A549 (cell line): ENCODE data around the gene ZNF628. TPM values are rescaled to one million over a fixed set of nuclear protein-coding genes. Genes with fewer than 3 reads are reported as not detected.

Experiments
- ATAC-seq, 2 experiments: fragments of 200-7000 bp in 1 of 2; fragments of >200 bp in 1 of 2; cut with Nextera tagmentation in 1 of 2; cut with Tn5 transposase in 1 of 2; 3 replicates each; pipeline versions ENCODE4 v1.8.0 to v1.9.1; 2018 to 2020; ENCODE audit warnings: mild to moderate bottlenecking in 1 of 2, moderate library complexity in 1 of 2
- CTCF ChIA-PET: fragments of 300-600 bp; sonication (Branson Sonifier 250); formaldehyde crosslinking; extraction: SDS; loops from one replicate; lab custom pipeline; 2021; ENCODE audit warnings: antibody characterized with exemption, inconsistent platforms; lab: Yijun Ruan, JAX
- POLR2A ChIA-PET: fragments of 350-600 bp; formaldehyde crosslinking; extraction: SDS; loops from one replicate; lab custom pipeline; 2021; ENCODE audit warnings: antibody characterized with exemption, inconsistent platforms; lab: Yijun Ruan, JAX
- DNase-seq, 2 experiments: peaks; one replicate each; pipeline versions ENCODE4 v3.0.0 to v3.0.0-alpha.2; 2011 to 2016; ENCODE audit warnings: low read depth in 1 of 2, low spot score in 1 of 2
- FAIRE-seq: peaks from 2 replicates; lab custom pipeline; 2011; peaks lifted over from hg19 to GRCh38; lab: Jason Lieb, UNC
- H3K27ac ChIP-seq, 2 experiments: fragments of >200 bp; sonication (Bioruptor Twin); formaldehyde crosslinking; 3 replicates each; pipeline ENCODE4 v1.5.1; 2016 to 2017
- H3K4me1 ChIP-seq: fragments of >200 bp; sonication (Bioruptor Twin); formaldehyde crosslinking; 3 replicates; pipeline ENCODE4 v1.6.1; 2016
- H3K4me2 ChIP-seq: fragments of >200 bp; sonication (Bioruptor Twin); formaldehyde crosslinking; 3 replicates; pipeline ENCODE4 v1.6.1; 2016
- H3K4me3 ChIP-seq: fragments of >200 bp; sonication (Bioruptor Twin); formaldehyde crosslinking; 3 replicates; pipeline ENCODE4 v1.5.1; 2016
- H3K9me3 ChIP-seq: fragments of >200 bp; sonication (Bioruptor Twin); formaldehyde crosslinking; 3 replicates; pipeline ENCODE4 v1.6.1; 2016
- ATOH8 ChIP-seq: fragments of 250-450 bp; sonication (Bioruptor Pico); IDR thresholded peaks from 2 replicates; pipeline ENCODE4 v1.5.0; 2020; ENCODE audit warnings: low read depth, mild to moderate bottlenecking, moderate library complexity
- CHD2 ChIP-seq: fragments of 150-350 bp; IDR thresholded peaks from 2 replicates; pipeline ENCODE4 v1.6.1; 2014; ENCODE audit warnings: low read length; ENCODE audit not compliant: partially characterized antibody
- ELK1 ChIP-seq: fragments of 150-350 bp; IDR thresholded peaks from 2 replicates; pipeline ENCODE4 v1.6.1; 2014; ENCODE audit warnings: low read depth, mild to moderate bottlenecking, low read length
- EP300 ChIP-seq, 2 experiments: fragments of >200 bp; sonication (Bioruptor Twin); formaldehyde crosslinking; IDR thresholded peaks; 2 replicates in 1 of 2; 3 replicates in 1 of 2; pipeline ENCODE4 v1.6.1; 2016 to 2017
- HMGXB4 ChIP-seq: fragments of 250-450 bp; sonication (Bioruptor Pico); IDR thresholded peaks from 2 replicates; pipeline ENCODE4 v1.5.0; 2021; ENCODE audit warnings: mild to moderate bottlenecking, moderate library complexity, borderline replicate concordance
- HOXB5 ChIP-seq: fragments of 250-450 bp; sonication (Bioruptor Pico); IDR thresholded peaks from 2 replicates; pipeline ENCODE4 v1.5.0; 2020; ENCODE audit warnings: mild to moderate bottlenecking, moderate library complexity
- JUN ChIP-seq, 2 experiments: fragments of >200 bp; sonication (Bioruptor Twin); formaldehyde crosslinking; IDR thresholded peaks; 2 replicates in 1 of 2; 3 replicates in 1 of 2; pipeline ENCODE4 v1.6.1; 2016 to 2017
- MAX ChIP-seq: IDR thresholded peaks from 2 replicates; pipeline ENCODE4 v1.6.1; 2012
- NR3C1 ChIP-seq: fragments of >200 bp; sonication (Bioruptor Twin); formaldehyde crosslinking; IDR thresholded peaks from 3 replicates; pipeline ENCODE4 v1.6.1; 2017
- PBX3 ChIP-seq: IDR thresholded peaks from 2 replicates; pipeline ENCODE4 v1.6.1; 2012
- PHF8 ChIP-seq: fragments of 200-600 bp; sonication (generic); IDR thresholded peaks from 2 replicates; pipeline ENCODE4 v1.6.1; 2016; ENCODE audit warnings: low read depth, mild to moderate bottlenecking, antibody characterized with exemption, moderate library complexity, borderline replicate concordance
- POLR2A ChIP-seq: IDR thresholded peaks from 2 replicates; pipeline ENCODE4 v1.6.1; 2012; ENCODE audit warnings: mild to moderate bottlenecking, low read length
- POLR2AphosphoS2 ChIP-seq: conservative IDR thresholded peaks from 2 replicates; pipeline ENCODE4 v1.6.1; 2012; ENCODE audit warnings: low read length, improper control_type of control experiment, inconsistent platforms
- RAD21 ChIP-seq, 2 experiments: fragments of >200 bp in 1 of 2; sonication (Bioruptor Twin) in 1 of 2; formaldehyde crosslinking in 1 of 2; IDR thresholded peaks in 1 of 2; conservative IDR thresholded peaks in 1 of 2; 2 replicates in 1 of 2; 3 replicates in 1 of 2; pipeline ENCODE4 v1.6.1; 2012 to 2018; ENCODE audit warnings: inconsistent platforms in 1 of 2
- RCOR1 ChIP-seq: fragments of 150-350 bp; IDR thresholded peaks from 2 replicates; pipeline ENCODE4 v1.6.1; 2014; ENCODE audit warnings: antibody characterized with exemption, low read length, low read depth
- SREBF2 ChIP-seq: fragments of 450-650 bp; IDR thresholded peaks from 2 replicates; pipeline ENCODE4 v1.6.1; 2014; ENCODE audit warnings: mild to moderate bottlenecking, moderate library complexity
- TP53 ChIP-seq: fragments of 250-450 bp; sonication (Bioruptor Pico); IDR thresholded peaks from 2 replicates; pipeline ENCODE4 v1.5.0; 2021; ENCODE audit warnings: mild to moderate bottlenecking, moderate library complexity
- USF2 ChIP-seq: fragments of 450-650 bp; IDR thresholded peaks from 2 replicates; pipeline ENCODE4 v1.6.1; 2014; ENCODE audit warnings: antibody characterized with exemption
- ZC3H11A ChIP-seq: fragments of 450-650 bp; IDR thresholded peaks from 2 replicates; pipeline ENCODE4 v1.6.1; 2014; ENCODE audit warnings: antibody characterized with exemption, mild to moderate bottlenecking
- ZFP36 ChIP-seq: fragments of 450-650 bp; IDR thresholded peaks from 2 replicates; pipeline ENCODE4 v1.6.1; 2014; ENCODE audit warnings: borderline replicate concordance; ENCODE audit not compliant: partially characterized antibody
- WGBS: methylation state at CpG from one replicate; pipeline ENCODE4 v1.1.6; 2017; ENCODE audit errors: missing lambda C conversion rate; 5-methylcytosine and 5-hydroxymethylcytosine counted together
- polyA plus RNA-seq, 4 experiments: library from polyadenylated mRNA; depleted of rRNA in 3 of 4; stranded (reverse); fragments of >200 nt; fragmentation: RNase III in 1 of 4; extraction: RNeasy Plus Mini Kit Qiagen cat#74134 plus additional on column Dnase treatment in 1 of 4; gene quantifications; 2 replicates in 3 of 4; 3 replicates in 1 of 4; pipeline ENCODE4 v1.2.3, GENCODE V29; 2011 to 2017

The ZNF628 gene
- polyA plus RNA-seq, 2 of the 4 experiments (the other 2 are of a cell fraction), result 0.32 to 5.7 TPM

- peaks cover 9% of the 10 kb centered on the region; the same call in 1 of the 3 replicates for H3K9me3 ChIP-seq
- FAIRE-seq, result no peak
- POLR2A ChIA-PET, result interaction anchor here (1.0 to 2.2 kb wide), 5 partner anchors 18 to 121 kb away, joined by 3 to 9 read pairs (median 7); partner anchors contain the start of genes NAT14, ZNF524, ZNF628 and ZNF784
- no peak overlapping the region; the same call in 2 of the 3 replicates for H3K4me2 ChIP-seq
- no peak overlapping the region for H3K4me3 ChIP-seq
- H3K4me1 ChIP-seq, result no peaks in the 10 kb centered on the region
- no peak for TF ChIP-seq POLR2AphosphoS2
- TF ChIP-seq ATOH8, result no peak
- TF ChIP-seq ZC3H11A, result no peak
- TF ChIP-seq USF2, result no peak
- TF ChIP-seq SREBF2, result no peak
- TF ChIP-seq POLR2A, result no peak
- no peak for TF ChIP-seq HMGXB4 (CRISPR knock-in tag)
- no peak for TF ChIP-seq MAX
- TF ChIP-seq ELK1, result no peak
- TF ChIP-seq PHF8, result no peak
- no peak for TF ChIP-seq ZFP36
- TF ChIP-seq EP300 (IDR thresholded peaks at IDR 0.05), result no peak
- TF ChIP-seq RCOR1, result no peak
- no peak for TF ChIP-seq NR3C1
- no peak for TF ChIP-seq RAD21 (conservative IDR thresholded peaks at IDR 0.05 in 1 of 2, IDR thresholded peaks at IDR 0.05 in 1 of 2)
- no peak for TF ChIP-seq PBX3
- TF ChIP-seq JUN (IDR thresholded peaks at IDR 0.05), result no peak
- TF ChIP-seq HOXB5 (CRISPR knock-in tag), result no peak
- TF ChIP-seq TP53 (CRISPR knock-in tag), result no peak
- TF ChIP-seq CHD2, result no peak
- H3K27ac ChIP-seq, result no peak overlapping the region
- DNase-seq, result no peak
- no peak for ATAC-seq
- CTCF ChIA-PET, result interaction anchor here (0.8 to 15.3 kb wide), 30 partner anchors 11 to 414 kb away, joined by 3 to 363 read pairs (median 12); partner anchors contain the start of genes FIZ1, NAT14, SSC5D and TMEM238
- 95% methylated on average over 17 of the region's 17 CpGs for WGBS
Measured at GRCh38 chr19:55503157-55503501, 26.7 kb downstream of the ZNF628 start.
